ENCODE results near the gene KCNG1. TPM values are rescaled to one million over a fixed set of nuclear protein-coding genes. Genes with fewer than 3 reads are reported as not detected.

Gene KCNG1
- total and polyA plus RNA-seq, 9 donors, result 0.15 to 4.9 (median 1.1) TPM

- H3K9me3 ChIP-seq, result no peaks in the 10 kb centered on the region
- H3K27me3 ChIP-seq, result no peaks in the 10 kb centered on the region
- no peak overlapping the region for H3K4me3 ChIP-seq
- intact Hi-C loops (cut with DNase I), result no loop called here
- H3K36me3 ChIP-seq, result no peaks in the 10 kb centered on the region
- no peak overlapping the region for H3K27ac ChIP-seq
- TF ChIP-seq EP300 (IDR thresholded peaks at IDR 0.05) (no peak), POLR2A (IDR thresholded peaks at IDR 0.05) (no peak), CTCF (IDR thresholded peaks at IDR 0.05) (no peak)
- no peaks in the 10 kb centered on the region for H3K4me1 ChIP-seq (ENCODE audit: insufficient read depth)
- no peak for DNase-seq
- 80 to 82% (median 81%) methylated on average over 21 of the region's 21 CpGs for WGBS, 3 donors
Measured at GRCh38 chr20:51019656-51020592, 3.0 kb downstream of the KCNG1 start.

- no peak overlapping the region for H3K27ac ChIP-seq
- no peak overlapping the region for H3K4me3 ChIP-seq
- H3K36me3 ChIP-seq, result no peaks in the 10 kb centered on the region
- H3K9me3 ChIP-seq, result no peaks in the 10 kb centered on the region
- 56 to 70% (median 65%) methylated on average over 9 of the region's 9 CpGs for WGBS, 3 donors
- no peak for DNase-seq
- intact Hi-C loops (cut with DNase I), result no loop called here
- no peaks in the 10 kb centered on the region for H3K27me3 ChIP-seq
- TF ChIP-seq EP300 (IDR thresholded peaks at IDR 0.05) (no peak), POLR2A (IDR thresholded peaks at IDR 0.05) (no peak), CTCF (IDR thresholded peaks at IDR 0.05) (no peak)
- H3K4me1 ChIP-seq (ENCODE audit: insufficient read depth), result no peaks in the 10 kb centered on the region
Measured at GRCh38 chr20:51017251-51017650, 5.7 kb downstream of the KCNG1 start.

GRCh38 chr20:51016521-51016920, 6.4 kb downstream of the KCNG1 start:
- H3K9me3 ChIP-seq, result no peaks in the 10 kb centered on the region

More at GRCh38 chr20:51016521-51016920, 6.4 kb downstream of the KCNG1 start:
- Histone ChIP-seq H3K4me1 (ENCODE audit: insufficient read depth) (no peaks in the 10 kb centered on the region), H3K36me3 (no peaks in the 10 kb centered on the region), H3K27ac (no peak overlapping the region), H3K4me3 (no peak overlapping the region), H3K27me3 (no peaks in the 10 kb centered on the region)
- 76 to 87% (median 78%) methylated on average over 9 of the region's 9 CpGs for WGBS, 3 donors
- TF ChIP-seq EP300 (IDR thresholded peaks at IDR 0.05) (no peak), POLR2A (IDR thresholded peaks at IDR 0.05) (no peak), CTCF (IDR thresholded peaks at IDR 0.05) (no peak)
- intact Hi-C loops (cut with DNase I), result no loop called here
- no peak for DNase-seq
